Thoracic aorta (tissue), 2 donors: ENCODE data around the gene TRAK1. TPM values are rescaled to one million over a fixed set of nuclear protein-coding genes. Genes with fewer than 3 reads are reported as not detected.

ENCODE experiments used
- ATAC-seq: fragments of 150-250 bp; one replicate; pipeline ENCODE4 v1.8.0; 2017; ENCODE audit warnings: low read depth; ENCODE audit not compliant: insufficient number of reproducible peaks, low FRiP score
- DNase-seq: peaks from one replicate; pipeline ENCODE4 v3.0.0-alpha.2; 2020; ENCODE audit warnings: low spot score
- H3K27ac ChIP-seq, 2 donors: fragments of 200-600 bp; sonication (generic); 1 replicate in 1 of 2; 2 replicates in 1 of 2; pipeline ENCODE4 v1.5.1; 2016; ENCODE audit warnings: mild to moderate bottlenecking in 2 of 2, moderate library complexity in 2 of 2
- H3K27me3 ChIP-seq: fragments of 200-600 bp; sonication (generic); replicated peaks from 2 replicates; pipeline ENCODE4 v1.6.0; 2016; ENCODE audit warnings: mild to moderate bottlenecking; ENCODE audit not compliant: insufficient read depth
- H3K36me3 ChIP-seq: fragments of 200-600 bp; sonication (generic); one replicate; pipeline ENCODE4 v1.5.1; 2016
- H3K4me1 ChIP-seq, 2 donors: fragments of 200-600 bp; sonication (generic); 1 replicate in 1 of 2; 2 replicates in 1 of 2; pipeline versions ENCODE4 v1.5.1 to v1.6.0; 2016; ENCODE audit warnings: low read depth in 2 of 2, mild to moderate bottlenecking in 1 of 2; ENCODE audit not compliant: control insufficient read depth in 1 of 2
- H3K4me3 ChIP-seq: fragments of 200-600 bp; sonication (generic); 2 replicates; pipeline ENCODE4 v1.5.1; 2016; ENCODE audit warnings: mild to moderate bottlenecking
- H3K9me3 ChIP-seq: fragments of 200-600 bp; sonication (generic); 2 replicates; pipeline ENCODE4 v1.5.1; 2016
- total RNA-seq, 2 donors: library from RNA; depleted of rRNA; stranded (reverse); fragments of >200 nt; gene quantifications; one replicate each; pipeline versions ENCODE4 v1.1.0 to v1.2.3, GENCODE V29; 2016
- TF ChIP-seq, protein P1 (sequence below): fragments of 200-600 bp; sonication (generic); IDR thresholded peaks from one replicate; pipeline ENCODE4 v1.5.1; 2019; ENCODE audit warnings: antibody characterized with exemption

Gene TRAK1
- total RNA-seq, 2 donors from 2014 or later, result 35.1 to 36.0 TPM

DNA sequence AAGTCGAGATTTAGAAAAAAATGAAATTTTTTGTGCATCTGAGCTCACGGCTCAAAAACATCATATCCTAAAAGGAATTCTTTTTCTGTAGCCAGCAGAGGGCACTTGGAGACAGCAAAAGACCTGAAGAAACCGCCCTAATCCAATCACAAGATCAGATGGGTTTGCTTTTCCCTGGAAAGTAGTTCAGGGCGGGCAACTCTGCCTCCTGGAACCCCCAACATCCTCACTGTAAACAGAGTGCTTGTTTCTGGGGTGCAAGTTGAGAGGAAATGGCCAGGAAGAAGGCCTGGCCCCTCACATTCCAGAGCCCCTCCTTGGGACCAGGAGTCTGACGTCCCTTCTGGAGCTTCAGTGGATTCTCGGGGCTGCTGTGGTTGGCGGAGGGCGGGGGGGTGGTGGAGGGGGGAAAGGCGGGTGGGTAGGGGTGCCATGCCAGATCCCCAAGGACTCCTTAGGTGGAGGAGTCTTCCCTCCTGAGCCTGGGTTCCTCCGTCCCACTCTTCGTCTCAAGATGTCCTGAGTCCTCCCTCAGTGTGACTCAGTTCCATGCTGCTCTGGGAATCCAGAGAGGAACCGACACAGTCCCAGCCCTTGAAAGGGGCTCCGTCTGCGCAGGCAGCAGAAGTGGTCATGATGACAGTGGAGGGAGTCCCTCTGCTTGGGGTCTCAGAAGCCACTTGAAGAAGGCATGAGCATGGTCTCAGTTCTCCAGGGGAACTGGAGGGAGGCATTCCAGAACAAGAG is 139.0 kb downstream of the TRAK1 start:
- no peak overlapping the region for H3K27ac ChIP-seq
- H3K9me3 ChIP-seq, result no peaks in the 10 kb centered on the region
- TF ChIP-seq, protein P1, sequence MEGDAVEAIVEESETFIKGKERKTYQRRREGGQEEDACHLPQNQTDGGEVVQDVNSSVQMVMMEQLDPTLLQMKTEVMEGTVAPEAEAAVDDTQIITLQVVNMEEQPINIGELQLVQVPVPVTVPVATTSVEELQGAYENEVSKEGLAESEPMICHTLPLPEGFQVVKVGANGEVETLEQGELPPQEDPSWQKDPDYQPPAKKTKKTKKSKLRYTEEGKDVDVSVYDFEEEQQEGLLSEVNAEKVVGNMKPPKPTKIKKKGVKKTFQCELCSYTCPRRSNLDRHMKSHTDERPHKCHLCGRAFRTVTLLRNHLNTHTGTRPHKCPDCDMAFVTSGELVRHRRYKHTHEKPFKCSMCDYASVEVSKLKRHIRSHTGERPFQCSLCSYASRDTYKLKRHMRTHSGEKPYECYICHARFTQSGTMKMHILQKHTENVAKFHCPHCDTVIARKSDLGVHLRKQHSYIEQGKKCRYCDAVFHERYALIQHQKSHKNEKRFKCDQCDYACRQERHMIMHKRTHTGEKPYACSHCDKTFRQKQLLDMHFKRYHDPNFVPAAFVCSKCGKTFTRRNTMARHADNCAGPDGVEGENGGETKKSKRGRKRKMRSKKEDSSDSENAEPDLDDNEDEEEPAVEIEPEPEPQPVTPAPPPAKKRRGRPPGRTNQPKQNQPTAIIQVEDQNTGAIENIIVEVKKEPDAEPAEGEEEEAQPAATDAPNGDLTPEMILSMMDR, result peak; percentile 54
- no peaks in the 10 kb centered on the region for H3K27me3 ChIP-seq
- peak overlapping the region; percentile 46 for H3K4me3 ChIP-seq
- H3K4me1 ChIP-seq, result peaks cover 0 to 6% of the 10 kb centered on the region in 2 donors
- H3K36me3 ChIP-seq, result no peaks in the 10 kb centered on the region
- DNase-seq, result no peak
- ATAC-seq, result peak; percentile 64

DNA sequence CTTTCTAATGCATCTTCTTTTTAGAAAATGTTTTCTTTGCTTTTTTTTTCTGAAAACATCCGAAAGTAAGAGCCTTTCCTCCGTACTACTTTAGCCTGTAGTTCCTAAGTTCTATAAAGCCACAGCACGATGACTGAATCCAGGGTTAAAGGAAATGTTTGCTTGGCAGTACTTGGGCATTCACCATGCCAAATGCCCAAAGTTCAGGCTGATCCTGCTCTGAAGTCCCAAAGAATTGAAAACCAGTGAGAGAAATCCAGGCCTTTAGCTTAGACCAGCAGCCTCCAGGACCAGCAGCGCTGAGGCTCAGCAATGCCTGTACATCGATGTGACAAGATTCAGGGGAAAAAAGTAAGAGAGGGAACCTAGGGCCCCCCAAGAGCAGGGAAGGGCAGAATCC is 139.7 kb downstream of the TRAK1 start:
- Histone ChIP-seq H3K36me3 (no peaks in the 10 kb centered on the region), H3K4me3 (no peak overlapping the region), H3K9me3 (no peaks in the 10 kb centered on the region), H3K27me3 (no peaks in the 10 kb centered on the region), H3K4me1 (peaks cover 0 to 6% of the 10 kb centered on the region in 2 donors), H3K27ac (no peak overlapping the region)
- TF ChIP-seq, protein P1, result no peak
- no peak for ATAC-seq
- no peak for DNase-seq

- DNase-seq (no peak), ATAC-seq (no peak)
- H3K27me3 ChIP-seq, result no peaks in the 10 kb centered on the region
- TF ChIP-seq, protein P1, result no peak
- peaks cover 0 to 6% of the 10 kb centered on the region in 2 donors for H3K4me1 ChIP-seq
- no peak overlapping the region for H3K27ac ChIP-seq
- no peaks in the 10 kb centered on the region for H3K36me3 ChIP-seq
- peaks cover 12% of the 10 kb centered on the region for H3K9me3 ChIP-seq
- H3K4me3 ChIP-seq, result no peak overlapping the region
Measured at GRCh38 chr3:42235532-42235931, 144.4 kb downstream of the TRAK1 start.

DNA sequence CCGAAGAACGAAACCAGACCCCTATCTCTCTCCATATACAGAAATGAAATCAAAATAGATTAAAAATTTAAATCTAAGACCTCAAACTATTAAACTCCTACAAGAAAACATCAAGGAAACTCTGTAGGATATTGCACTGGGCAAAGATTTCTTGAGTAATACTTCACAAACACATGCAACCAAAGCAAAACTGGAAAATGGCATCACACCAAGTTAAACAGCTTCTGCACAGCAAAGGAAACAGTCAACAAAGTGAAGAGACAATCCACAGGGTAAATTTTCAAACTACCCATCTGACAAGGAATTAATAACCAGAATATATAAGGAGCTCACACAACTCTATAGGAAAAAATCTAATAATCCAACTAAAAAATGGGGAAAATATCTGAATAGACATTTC is 145.5 kb downstream of the TRAK1 start:
- H3K4me3 ChIP-seq, result no peak overlapping the region
- no peak overlapping the region for H3K27ac ChIP-seq
- H3K9me3 ChIP-seq, result peaks cover 12% of the 10 kb centered on the region
- no peaks in the 10 kb centered on the region for H3K27me3 ChIP-seq
- H3K36me3 ChIP-seq, result no peaks in the 10 kb centered on the region
- ATAC-seq, result no peak
- H3K4me1 ChIP-seq, result no peaks in the 10 kb centered on the region
- no peak for DNase-seq
- TF ChIP-seq, protein P1, result no peak

- DNase-seq (no peak), ATAC-seq (no peak)
- no peak overlapping the region for H3K4me3 ChIP-seq
- TF ChIP-seq, protein P1, result no peak
- no peaks in the 10 kb centered on the region for H3K4me1 ChIP-seq
- H3K27me3 ChIP-seq, result no peaks in the 10 kb centered on the region
- no peak overlapping the region for H3K27ac ChIP-seq
- no peaks in the 10 kb centered on the region for H3K36me3 ChIP-seq
- H3K9me3 ChIP-seq, result no peaks in the 10 kb centered on the region
Measured at GRCh38 chr3:42246091-42246490, 154.9 kb downstream of the TRAK1 start.
